Measurements from ENCODE around the gene LGALS7.

- TF ChIP-seq ATF2 (IDR thresholded peaks at IDR 0.05; ENCODE audit: low read length) (no peak), ATF3 (IDR thresholded peaks at IDR 0.05; ENCODE audit: insufficient read depth, low read depth, low read length) (no peak), POLR2A (IDR thresholded peaks at IDR 0.05; ENCODE audit: control extremely low read depth in 1 of 2, low read depth in 2 of 2, low read length in 2 of 2) (no peak), CTCF (IDR thresholded peaks at IDR 0.05; ENCODE audit: control extremely low read depth in 1 of 3, insufficient read depth in 1 of 3, low read depth in 1 of 3, low read length in 3 of 3) (no peak), TCF12 (IDR thresholded peaks at IDR 0.05; ENCODE audit: low read depth, low read length) (no peak), RBBP5 (IDR thresholded peaks at IDR 0.05; ENCODE audit: borderline replicate concordance, low read depth, low read length) (no peak), SUZ12 (IDR thresholded peaks at IDR 0.05; ENCODE audit: low read length) (no peak), NANOG (IDR thresholded peaks at IDR 0.05; ENCODE audit: insufficient read depth, low read depth, low read length, poor library complexity, severe bottlenecking) (no peak), EP300 (IDR thresholded peaks at IDR 0.05; ENCODE audit: borderline replicate concordance in 1 of 2, low read depth in 2 of 2, low read length in 2 of 2) (no peak), GABPA (IDR thresholded peaks at IDR 0.05; ENCODE audit: borderline replicate concordance, insufficient read depth, low read length) (no peak), YY1 (IDR thresholded peaks at IDR 0.05; ENCODE audit: low read depth, low read length) (no peak), RAD21 (IDR thresholded peaks at IDR 0.05 in 1 of 2, conservative IDR thresholded peaks at IDR 0.05 in 1 of 2; ENCODE audit: low read depth in 2 of 2, low read length in 2 of 2) (no peak), SIX5 (IDR thresholded peaks at IDR 0.05; ENCODE audit: low read depth, low read length) (no peak)
- TF ChIP-seq, protein P1, sequence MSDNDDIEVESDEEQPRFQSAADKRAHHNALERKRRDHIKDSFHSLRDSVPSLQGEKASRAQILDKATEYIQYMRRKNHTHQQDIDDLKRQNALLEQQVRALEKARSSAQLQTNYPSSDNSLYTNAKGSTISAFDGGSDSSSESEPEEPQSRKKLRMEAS (IDR thresholded peaks at IDR 0.05) = no peak
Measured at GRCh38 chr19:38744874-38745273, 28.4 kb downstream of the LGALS7 start.

All from H1 (cell line).